Fibroblast of skin of left biceps (primary cell): ENCODE data around the gene FNBP1.
"Not testable (repeated sequence)": the region's sequence is repeated elsewhere in the genome, so short reads cannot be mapped to it uniquely, and the experiment has no call there.

ENCODE experiments used
- DNase-seq, 2 experiments: peaks; one replicate each; pipeline ENCODE4 v3.0.0-alpha.2; 2013; ENCODE audit warnings: low read depth in 2 of 2

FNBP1 gene

DNA sequence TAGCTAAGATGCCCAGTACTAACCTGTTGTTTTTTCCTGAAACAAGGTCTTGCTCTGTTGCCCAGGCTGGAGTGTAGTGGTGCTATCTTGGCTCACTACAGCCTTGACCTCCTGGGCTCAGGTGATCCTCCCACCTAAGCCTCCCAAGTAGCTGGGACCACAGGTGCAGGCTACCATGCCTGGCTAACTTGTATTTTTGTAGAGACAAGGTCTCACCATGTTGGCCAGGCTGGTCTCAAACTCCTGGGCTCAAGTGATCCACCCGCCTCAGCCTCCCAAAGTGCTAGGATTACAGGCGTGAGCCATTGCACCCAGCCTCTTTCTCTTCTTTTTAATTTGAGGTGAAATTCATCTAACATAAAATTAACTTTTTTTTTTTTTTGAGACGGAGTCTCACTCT lies 21.1 kb downstream of the FNBP1 start:
- DNase-seq, result not testable (repeated sequence)

DNA sequence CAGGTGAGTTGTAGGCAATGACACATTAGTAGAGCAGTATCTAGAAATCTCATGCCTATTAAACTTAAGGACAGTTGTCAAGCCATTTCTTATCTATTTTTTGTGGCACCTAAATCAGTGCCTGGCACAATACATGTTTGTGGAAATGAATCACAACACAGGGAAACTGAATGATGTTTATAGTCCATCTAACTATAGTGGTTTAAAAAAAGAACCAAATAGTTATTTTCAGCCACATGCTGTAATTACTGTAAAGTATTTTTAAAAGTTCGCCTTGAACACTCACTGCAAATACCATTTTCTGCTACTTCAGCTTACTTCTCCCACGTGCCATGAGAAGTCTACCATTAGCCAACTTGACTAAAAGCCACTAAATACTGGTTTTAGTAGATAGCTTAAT lies 21.9 kb downstream of the FNBP1 start:
- DNase-seq, result no peak

DNA sequence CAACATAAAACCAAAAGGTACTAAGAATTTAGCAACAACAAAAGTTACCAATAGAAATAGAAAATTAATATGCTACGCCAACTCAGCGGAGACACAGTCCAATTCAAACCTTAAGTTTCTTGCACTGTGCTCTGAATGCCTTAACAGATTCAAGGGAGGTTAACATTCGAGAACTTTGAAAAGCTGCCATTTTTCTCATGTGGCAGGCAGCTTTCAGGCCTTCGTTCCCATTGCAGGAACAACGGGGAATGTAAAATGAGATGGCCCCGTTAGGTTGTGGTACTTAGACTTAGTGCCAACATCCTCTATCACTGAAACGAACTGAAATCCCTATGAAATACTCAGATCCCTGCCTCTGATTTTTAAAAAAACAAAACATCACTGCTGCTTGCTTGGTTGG lies 22.4 kb downstream of the FNBP1 start:
- DNase-seq, result no peak

DNA sequence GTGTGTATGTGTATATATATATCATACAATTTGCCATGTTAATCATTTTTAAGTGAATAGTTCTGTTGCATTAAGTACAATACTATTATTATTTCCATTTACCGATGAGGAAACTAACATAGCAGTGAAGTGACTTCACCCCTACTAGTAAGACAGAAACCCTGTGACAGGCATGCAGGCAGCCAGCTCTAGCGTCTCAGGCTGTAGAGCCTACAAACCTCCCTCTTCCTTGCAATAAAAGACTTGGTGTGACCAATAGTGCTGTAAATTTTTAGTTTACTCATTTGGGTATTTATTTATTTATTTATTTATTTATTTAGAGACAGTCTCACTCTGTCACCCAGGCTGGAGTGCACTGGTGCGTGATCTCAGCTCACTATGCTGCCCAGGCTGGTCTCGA lies 24.7 kb downstream of the FNBP1 start:
- no peak for DNase-seq

- not testable (repeated sequence) for DNase-seq
Measured at GRCh38 chr9:130017510-130017909, 25.5 kb downstream of the FNBP1 start.

DNA sequence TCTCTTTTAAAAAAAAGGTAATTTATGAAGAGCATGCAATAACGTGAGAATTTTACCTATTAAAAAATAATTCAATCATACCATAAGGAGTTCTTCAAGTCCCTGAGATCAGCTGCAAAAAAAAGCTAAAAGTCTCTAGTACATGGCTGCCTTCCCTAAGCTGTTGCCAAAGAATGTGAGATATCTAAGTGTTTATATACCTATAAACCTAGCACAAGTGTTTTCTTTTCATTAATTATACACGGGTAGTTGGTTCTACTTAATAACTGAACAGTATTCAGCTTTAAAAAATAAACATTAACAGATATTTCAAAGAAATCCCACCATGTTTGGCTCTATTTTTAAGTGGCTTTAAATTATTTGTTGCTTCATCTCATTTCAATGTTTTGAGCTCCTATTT lies 25.9 kb downstream of the FNBP1 start:
- no peak for DNase-seq

- no peak for DNase-seq
Measured at GRCh38 chr9:130015353-130016019, 27.5 kb downstream of the FNBP1 start.

GRCh38 chr9:130013326-130013725 lies 29.7 kb downstream of the FNBP1 start:
- DNase-seq, result no peak

DNA sequence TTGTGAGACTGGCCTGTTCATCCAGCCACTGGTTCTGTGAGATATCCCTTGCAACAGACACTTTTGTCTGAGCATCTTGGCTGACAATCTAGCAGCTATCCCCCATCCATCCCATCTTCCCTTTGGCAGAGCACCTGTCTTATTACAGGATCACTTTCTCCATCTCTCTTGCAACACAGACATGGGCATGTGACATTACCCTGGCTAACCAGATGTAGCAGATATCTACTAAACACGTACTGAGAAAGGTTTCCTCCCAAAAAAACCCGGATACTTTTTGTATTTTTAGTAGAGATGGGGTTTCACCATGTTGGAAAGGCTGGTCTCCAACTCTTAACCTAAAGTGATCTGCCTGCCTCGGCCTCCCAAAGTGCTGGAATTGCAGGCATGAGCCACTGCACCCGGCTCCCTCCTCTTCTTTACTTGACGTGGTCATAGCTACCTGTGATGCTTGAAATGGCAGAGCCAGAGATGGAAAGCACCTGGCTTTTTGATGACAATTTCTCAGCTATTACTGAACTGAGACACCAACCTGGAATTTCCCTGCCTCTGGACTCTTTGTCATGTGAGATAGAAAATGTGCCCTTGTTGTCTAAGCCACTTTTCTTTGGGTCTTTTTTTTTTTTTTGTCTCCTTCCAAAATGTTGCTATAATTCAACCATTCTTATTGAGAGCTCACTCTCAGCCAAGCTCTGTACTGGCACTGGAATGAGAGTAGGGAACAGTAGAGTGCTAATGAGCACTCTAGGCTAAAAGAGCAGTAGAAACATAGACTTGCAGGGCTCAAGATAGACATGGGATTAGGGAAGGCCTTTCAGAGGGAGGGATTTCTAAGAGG lies 32.6 kb downstream of the FNBP1 start:
- no peak for DNase-seq

DNA sequence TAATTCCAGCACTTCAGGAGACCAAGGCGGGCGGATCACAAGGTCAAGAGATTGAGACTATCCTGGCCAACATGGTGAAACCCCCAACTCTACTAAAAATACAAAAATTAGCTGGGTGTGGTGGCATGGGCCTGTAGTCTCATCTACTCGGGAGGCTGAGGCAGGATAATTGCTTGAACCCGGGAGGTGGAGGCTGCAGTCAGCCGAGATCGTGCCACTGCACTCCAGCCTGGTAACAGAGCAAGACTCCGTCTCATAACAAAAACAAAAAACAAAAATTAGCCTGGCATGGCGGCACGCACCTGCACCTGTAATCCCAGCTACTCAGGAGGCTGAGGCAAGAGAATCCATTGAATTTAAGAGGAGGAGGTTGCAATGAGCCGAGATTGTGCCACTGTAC lies 33.4 kb downstream of the FNBP1 start:
- not testable (repeated sequence) for DNase-seq

DNA sequence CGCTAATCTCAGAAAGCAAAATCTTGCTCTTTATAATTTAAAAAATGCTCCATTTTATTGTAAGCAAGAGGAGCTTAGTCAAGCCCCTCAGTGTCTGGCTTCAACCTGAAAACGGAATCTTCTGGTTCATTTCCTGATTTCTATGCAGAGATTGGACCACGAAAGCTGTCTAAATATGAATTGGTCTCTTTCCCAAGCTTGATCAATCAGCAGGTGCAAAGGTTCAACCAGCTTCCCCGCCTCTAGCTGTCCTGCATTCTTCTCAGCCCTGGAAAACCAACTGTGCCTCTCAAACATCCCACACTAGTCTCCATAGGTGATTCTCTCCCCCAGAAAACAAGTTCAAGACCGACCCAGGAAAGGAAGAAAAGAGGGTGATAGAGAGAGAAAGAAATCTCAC lies 34.5 kb downstream of the FNBP1 start:
- DNase-seq, result no peak

DNA sequence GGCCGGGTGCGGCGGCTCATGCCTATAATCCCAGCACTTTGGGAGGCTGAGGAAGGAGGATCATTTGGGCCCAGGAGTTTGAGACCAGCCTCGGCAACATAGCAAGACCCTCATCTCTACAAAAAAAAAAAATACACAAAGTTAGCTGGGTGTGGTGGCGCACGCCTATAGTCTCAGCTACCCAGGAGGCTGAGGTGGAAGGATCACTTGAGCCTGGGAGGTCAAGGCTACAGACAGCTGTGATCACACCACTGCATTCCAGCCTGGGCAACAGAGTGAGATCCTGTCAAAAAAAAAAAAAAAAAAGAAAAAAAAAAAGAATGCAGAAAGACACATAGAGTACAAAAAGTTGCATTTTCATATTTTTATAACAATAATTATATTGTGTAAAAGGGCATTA lies 36.0 kb downstream of the FNBP1 start:
- DNase-seq, result not testable (repeated sequence)

DNA sequence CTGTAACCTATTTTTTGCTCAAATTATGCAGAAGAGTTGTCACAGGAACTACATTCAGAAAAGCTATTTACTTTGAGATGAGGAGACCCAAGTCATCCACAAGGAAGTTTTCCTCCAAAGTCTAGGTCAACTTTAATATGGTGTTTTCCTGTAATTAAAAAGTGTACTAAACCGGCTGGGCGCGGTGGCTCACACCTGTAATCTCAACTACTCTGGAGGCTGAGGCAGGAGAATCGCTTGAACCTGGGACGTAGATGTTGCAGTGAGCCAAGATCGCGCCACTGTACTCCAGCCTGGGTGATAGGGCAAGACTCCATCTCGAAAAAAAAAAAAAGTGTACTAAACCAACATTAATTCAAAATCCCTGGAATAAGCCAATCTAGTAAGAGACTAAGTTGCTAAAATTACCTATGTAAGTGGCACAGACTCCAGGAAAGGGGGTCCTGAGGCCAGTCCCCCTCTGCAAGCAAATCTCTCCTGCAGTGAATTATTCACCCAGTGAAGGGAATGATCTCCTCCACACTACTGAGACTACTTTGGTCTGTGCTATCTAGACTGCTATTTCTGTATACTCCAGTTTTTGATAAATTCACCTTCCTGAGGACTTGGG lies 38.9 kb downstream of the FNBP1 start:
- DNase-seq, result no peak

GRCh38 chr9:130002320-130002719 lies 40.7 kb downstream of the FNBP1 start:
- no peak for DNase-seq

DNA sequence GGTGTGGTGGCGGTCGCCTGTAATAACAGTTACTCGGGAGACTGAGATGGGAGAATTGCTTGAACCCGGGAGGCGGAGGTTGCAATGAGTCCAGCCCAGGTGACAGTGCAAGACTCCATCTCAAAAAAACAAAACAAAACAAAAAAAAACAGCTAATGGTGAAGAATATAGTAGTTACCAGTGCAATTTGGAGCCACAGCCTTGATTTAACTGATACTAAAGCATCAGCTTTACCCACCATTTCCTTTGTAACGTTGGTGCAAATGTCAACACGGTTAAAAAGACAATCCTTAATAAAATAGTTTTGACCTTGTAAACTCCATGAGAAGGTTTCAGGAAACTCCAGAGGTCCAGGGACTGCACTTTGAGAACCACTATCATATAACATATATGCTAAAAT lies 41.8 kb downstream of the FNBP1 start:
- DNase-seq, result no peak

- no peak for DNase-seq
Measured at GRCh38 chr9:129999141-129999510, 43.9 kb downstream of the FNBP1 start.

- DNase-seq, result no peak
Measured at GRCh38 chr9:129998491-129999140, 44.4 kb downstream of the FNBP1 start.

DNA sequence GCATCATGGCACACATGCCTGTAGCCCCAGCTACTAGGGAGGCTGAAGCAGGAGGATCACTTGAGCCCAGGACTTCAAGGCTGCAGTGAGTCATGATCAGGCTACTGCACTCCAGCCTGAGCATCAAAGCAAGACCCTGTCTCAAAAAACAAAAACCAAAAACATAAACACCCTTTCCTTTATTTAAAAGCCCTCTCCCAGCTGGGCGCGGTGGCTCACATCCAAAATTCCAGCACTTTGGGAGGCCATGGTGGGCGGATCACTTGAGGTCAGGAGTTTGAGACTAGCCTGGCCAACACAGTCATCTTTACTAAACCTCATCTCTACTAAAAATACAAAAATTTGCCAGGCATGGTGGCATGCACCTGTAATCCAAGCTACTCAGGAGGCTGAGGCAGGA lies 45.3 kb downstream of the FNBP1 start:
- DNase-seq, result not testable (repeated sequence)

DNA sequence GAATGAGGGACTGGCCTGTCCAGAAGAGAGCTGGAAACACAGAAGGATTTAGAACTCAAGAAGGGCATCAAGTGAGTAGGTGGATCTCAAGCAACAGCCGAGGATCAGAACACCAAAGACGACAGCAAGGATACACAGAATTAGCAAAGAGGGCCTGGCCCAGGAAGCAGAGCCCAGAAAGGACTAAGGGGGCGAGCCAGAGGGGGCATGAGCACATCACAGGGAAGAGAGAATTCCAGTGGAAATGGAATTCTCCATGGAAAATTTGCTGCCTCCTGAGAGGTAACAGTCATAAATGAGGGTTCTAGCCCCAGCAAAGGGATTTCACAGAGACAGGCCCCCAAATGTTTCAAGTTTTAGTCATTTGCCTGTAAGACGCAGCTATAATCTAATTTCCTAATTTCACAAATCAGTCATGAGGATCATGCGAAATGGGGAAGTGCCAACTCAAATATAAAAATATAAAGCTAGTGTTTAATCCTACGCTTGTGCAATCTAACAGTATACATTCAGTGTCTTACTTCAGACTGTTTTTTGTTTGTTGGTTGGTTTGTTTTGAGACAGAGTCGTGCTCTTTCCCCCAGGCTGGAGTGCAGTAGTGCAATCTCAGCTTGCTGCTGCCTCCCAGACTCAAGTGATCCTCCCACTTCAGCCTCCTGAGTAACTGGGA lies 46.7 kb downstream of the FNBP1 start:
- no peak for DNase-seq

DNA sequence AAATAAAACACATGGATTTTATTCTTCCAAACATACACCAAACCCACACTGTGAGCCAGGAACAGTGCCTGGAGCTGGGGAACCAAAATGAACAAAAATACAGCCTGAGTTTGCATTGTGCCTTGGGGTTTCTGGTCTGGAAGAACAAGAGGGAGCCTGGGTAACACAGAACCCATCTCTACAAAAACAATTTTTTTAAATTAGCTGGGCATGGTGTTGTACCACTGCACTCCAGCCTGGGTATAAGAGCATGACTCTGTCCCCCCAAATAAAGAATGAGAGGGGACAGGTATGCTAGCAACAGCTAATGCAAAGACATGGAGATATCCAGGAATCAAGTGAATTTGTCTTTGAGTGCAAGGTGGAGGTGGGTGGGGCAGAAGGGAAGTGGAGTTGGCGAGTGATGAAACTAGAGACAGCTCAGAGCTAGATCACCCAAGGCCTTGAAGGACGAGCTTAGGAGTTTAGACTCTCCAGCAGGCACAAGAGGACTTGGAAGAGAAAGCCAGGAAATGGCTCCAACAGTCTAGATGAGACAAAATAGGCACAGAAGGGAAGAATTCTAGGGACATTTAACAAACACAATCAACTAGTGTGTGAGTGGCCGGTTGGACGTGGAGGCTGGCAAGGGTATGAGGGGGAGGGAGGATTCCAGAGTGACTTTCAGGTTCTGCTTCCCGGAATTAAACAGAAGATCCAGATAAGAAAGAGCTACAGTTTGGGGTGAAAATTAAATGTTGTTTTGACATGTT lies 47.4 kb downstream of the FNBP1 start:
- DNase-seq, result no peak

DNA sequence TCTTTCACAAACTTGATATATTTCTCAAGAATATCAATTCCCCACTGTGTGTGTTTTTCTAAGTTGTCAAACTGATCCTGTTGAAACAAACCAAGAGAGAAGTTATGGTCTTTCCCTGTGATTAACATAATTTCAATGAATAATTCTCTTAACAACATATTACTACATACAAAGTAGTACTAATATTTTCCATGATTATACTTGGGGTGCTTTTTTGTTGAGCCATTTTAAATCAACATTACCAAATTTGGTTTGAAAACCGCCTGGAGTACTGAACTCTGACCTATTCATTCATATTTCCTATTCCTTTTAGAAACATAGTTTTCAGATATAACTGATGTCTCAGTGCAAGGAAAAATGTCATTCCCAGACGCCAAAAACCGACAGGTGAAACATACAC lies 48.1 kb downstream of the FNBP1 start:
- no peak for DNase-seq
